Small intestine (tissue), 7 donors: Measurements from ENCODE around the gene HDAC10. TPM values are rescaled to one million over a fixed set of nuclear protein-coding genes. Genes with fewer than 3 reads are reported as not detected.
A peak's percentile ranks its signal among the peaks of the same experiment; 100 is the strongest.

Source experiments
- DNase-seq, 2 donors: peaks; one replicate each; pipeline versions ENCODE4 v3.0.0 to v3.0.0-alpha.2; 2013
- FAIRE-seq: peaks from 2 replicates; lab custom pipeline; 2012; peaks lifted over from hg19 to GRCh38; lab: Jason Lieb, UNC
- H3K27ac ChIP-seq, 3 donors: one replicate each; pipeline ENCODE4 v1.5.1; 2013; ENCODE audit warnings: low read length in 2 of 3, mild to moderate bottlenecking in 2 of 3, control low read depth in 1 of 3, inconsistent platforms in 1 of 3, low read depth in 1 of 3, moderate library complexity in 1 of 3
- H3K27me3 ChIP-seq, 3 donors: one replicate each; pipeline ENCODE4 v1.6.1; 2013; ENCODE audit warnings: low read length in 3 of 3, inconsistent platforms in 1 of 3; ENCODE audit not compliant: control insufficient read depth in 3 of 3, insufficient read depth in 3 of 3
- H3K36me3 ChIP-seq, 3 donors: one replicate each; pipeline ENCODE4 v1.6.1; 2013; ENCODE audit warnings: low read length in 3 of 3, inconsistent platforms in 1 of 3, low read depth in 1 of 3, mild to moderate bottlenecking in 1 of 3, moderate library complexity in 1 of 3; ENCODE audit not compliant: control insufficient read depth in 3 of 3, insufficient read depth in 2 of 3
- H3K4me1 ChIP-seq, 3 donors: one replicate each; pipeline ENCODE4 v1.6.1; 2013; ENCODE audit warnings: low read length in 2 of 3, inconsistent platforms in 1 of 3, low read depth in 1 of 3, mild to moderate bottlenecking in 1 of 3, moderate library complexity in 1 of 3; ENCODE audit not compliant: control insufficient read depth in 3 of 3, insufficient read depth in 2 of 3
- H3K4me3 ChIP-seq, 3 donors: one replicate each; pipeline ENCODE4 v1.5.1; 2013; ENCODE audit warnings: low read length in 3 of 3, control low read depth in 1 of 3, inconsistent platforms in 1 of 3, low read depth in 1 of 3, mild to moderate bottlenecking in 1 of 3, moderate library complexity in 1 of 3
- H3K9me3 ChIP-seq, 2 donors: one replicate each; pipeline ENCODE4 v1.6.1; 2013; ENCODE audit warnings: low read depth in 1 of 2, low read length in 1 of 2; ENCODE audit not compliant: control insufficient read depth in 2 of 2, insufficient read depth in 1 of 2
- WGBS, 3 donors: extraction: QIAGEN DNeasy Blood & Tissue Kit; methylation state at CpG; one replicate each; pipeline ENCODE4 v1.1.7; 2013; 5-methylcytosine and 5-hydroxymethylcytosine counted together
- polyA plus RNA-seq, 4 donors: library from polyadenylated mRNA; stranded (reverse) in 3 of 4; unstranded in 1 of 4; fragments of 200-250 nt in 3 of 4; fragments of 120-200 nt in 1 of 4; gene quantifications; one replicate each; pipeline versions ENCODE4 v1.2.1 to v1.2.3, GENCODE V29; 2013
- donor health status: healthy with polysubstance abuse.
- donor health status: control.
- donor health status: control.
- donor health status: Bipolar disorder and iron deficiency.
- donor health status: healthy.

Gene HDAC10
- polyA plus RNA-seq, 4 donors, result 15.9 to 53.1 (median 27.5) TPM

DNA sequence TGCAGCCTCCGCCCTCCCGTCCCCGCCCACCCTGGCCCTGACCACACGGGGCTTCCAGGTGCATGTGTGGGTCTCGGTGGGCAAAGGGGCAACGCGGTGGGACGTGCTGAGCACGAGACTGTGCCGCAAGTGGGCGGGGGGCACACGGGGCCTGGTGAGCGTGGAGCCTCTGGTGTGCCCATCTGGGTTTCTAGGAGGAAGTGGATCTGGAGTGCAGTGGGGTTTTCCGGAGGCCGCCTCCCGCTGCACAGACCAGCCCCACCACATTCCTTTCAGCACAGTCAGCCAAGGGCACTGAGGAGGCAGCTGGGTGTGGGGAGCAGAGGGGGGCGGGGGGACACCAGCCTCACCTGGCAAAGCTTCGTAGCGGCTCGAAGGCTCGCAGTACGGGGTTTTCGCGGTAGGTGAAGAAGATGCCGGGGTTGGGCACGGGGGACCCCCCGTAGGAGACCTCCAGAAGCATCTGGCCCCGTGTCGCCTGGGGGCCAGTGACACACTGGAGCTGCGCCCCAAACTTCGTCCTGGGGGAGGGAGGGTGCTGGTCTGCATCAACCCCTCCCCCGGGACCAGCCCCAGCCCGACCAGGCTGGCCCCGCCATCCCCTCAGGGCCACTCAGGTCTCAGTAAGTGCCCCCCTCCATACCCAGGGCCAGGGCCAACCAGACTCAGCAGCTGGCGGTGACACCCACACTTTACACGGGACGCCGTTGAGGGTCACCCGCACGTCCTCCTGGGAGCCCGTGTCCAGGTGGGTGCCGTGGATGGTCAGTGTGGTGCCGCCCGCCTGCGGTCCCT is 31.5 kb upstream of the HDAC10 start:
- Histone ChIP-seq H3K4me1 (peaks cover 0 to 12% (median 0%) of the 10 kb centered on the region in 3 donors), H3K9me3 (no peaks in the 10 kb centered on the region), H3K27ac (peak overlapping the region in 2 of 3 donors; percentile 22 to 27), H3K27me3 (no peaks in the 10 kb centered on the region), H3K4me3 (no peak overlapping the region), H3K36me3 (peaks cover 21 to 94% (median 27%) of the 10 kb centered on the region in 3 donors)
- peak; percentile 77 to 84 for DNase-seq
- FAIRE-seq, result no peak
- 39 to 76% (median 61%) methylated on average over 37 to 45 of the region's 45 CpGs for WGBS, 3 donors

- WGBS, 3 donors, result 46 to 76% (median 60%) methylated on average over 25 of the region's 25 CpGs
- H3K4me1 ChIP-seq, result peaks cover 0 to 12% (median 0%) of the 10 kb centered on the region in 3 donors
- FAIRE-seq (no peak), DNase-seq (no peak)
- H3K27ac ChIP-seq, result peak overlapping the region in 2 of 3 donors; percentile 21 to 22
- peaks cover 23 to 94% (median 27%) of the 10 kb centered on the region in 3 donors for H3K36me3 ChIP-seq
- no peaks in the 10 kb centered on the region for H3K27me3 ChIP-seq
- H3K9me3 ChIP-seq, result no peaks in the 10 kb centered on the region
- H3K4me3 ChIP-seq, result no peak overlapping the region
These were observed 30.9 kb upstream of the HDAC10 start for GRCh38 chr22:50281957-50282356.

DNA sequence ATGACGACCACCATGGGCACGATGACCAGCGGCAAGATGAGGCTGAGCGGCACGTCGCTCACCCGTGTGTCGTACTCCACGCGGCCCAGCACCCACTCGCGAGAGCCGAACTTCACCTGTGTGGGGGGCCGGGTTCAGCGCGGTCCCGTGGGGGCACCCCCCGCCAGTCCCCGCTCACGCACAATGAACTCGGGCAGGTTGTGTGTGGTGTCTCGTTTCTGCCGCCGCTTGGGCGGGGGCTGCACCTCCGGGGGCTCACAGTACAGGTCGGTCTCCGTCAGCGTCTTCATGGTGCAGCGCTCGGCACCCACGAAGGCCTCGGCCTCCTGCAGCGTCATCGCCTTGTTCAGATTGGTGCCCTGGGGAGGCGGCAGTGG is 30.3 kb upstream of the HDAC10 start:
- Histone ChIP-seq H3K4me3 (no peak overlapping the region), H3K27ac (no peak overlapping the region), H3K36me3 (peaks cover 22 to 94% (median 31%) of the 10 kb centered on the region in 3 donors), H3K4me1 (peaks cover 0 to 12% (median 0%) of the 10 kb centered on the region in 3 donors), H3K9me3 (no peaks in the 10 kb centered on the region), H3K27me3 (no peaks in the 10 kb centered on the region)
- no peak for FAIRE-seq
- DNase-seq, result no peak
- 93 to 94% (median 94%) methylated on average over 36 of the region's 36 CpGs for WGBS, 3 donors

- WGBS, 3 donors, result 94 to 96% (median 95%) methylated on average over 46 to 47 of the region's 47 CpGs
- peaks cover 22 to 94% (median 34%) of the 10 kb centered on the region in 3 donors for H3K36me3 ChIP-seq
- FAIRE-seq, result no peak
These were observed 29.8 kb upstream of the HDAC10 start for GRCh38 chr22:50280708-50281383.

DNA sequence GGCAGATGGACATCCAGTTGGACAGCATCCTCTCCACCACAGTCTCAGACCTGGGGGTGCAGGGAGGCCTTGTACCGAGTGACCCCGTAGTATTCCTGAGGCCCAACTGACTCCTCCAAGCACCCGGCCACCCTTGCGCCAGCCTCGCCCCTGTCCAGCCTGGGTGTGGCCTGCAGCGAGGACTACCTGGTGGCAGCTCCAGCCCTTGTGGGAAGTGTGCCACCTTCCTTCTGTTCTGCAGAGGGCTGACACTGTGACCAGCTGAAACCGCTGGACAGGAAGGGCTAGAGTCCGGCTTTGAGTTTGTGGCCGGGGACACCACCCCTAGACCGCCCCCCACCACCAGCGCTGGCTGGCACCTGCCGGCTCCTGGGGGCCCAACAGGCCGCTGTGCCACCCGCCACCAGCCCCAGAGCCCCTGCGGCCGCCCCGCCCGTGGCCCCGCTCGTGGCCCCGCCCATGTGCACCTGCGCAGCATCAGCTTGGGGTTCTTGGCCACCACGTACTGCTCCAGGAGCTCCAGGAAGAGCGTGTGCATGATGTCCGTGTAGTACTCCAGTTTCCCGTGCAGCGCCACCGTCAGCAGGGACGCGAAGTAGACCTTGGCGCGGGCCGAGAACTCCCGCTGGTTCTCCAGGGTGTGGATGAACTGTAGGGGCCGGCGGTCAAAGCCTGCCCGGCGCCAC is 29.1 kb upstream of the HDAC10 start:
- Histone ChIP-seq H3K4me1 (peaks cover 0 to 12% (median 0%) of the 10 kb centered on the region in 3 donors), H3K9me3 (no peaks in the 10 kb centered on the region), H3K4me3 (no peak overlapping the region), H3K36me3 (peaks cover 22 to 97% (median 37%) of the 10 kb centered on the region in 3 donors), H3K27me3 (no peaks in the 10 kb centered on the region), H3K27ac (no peak overlapping the region)
- FAIRE-seq (no peak), DNase-seq (no peak)
- WGBS, 3 donors, result 87 to 92% (median 92%) methylated on average over 32 to 38 of the region's 38 CpGs

More at GRCh38 chr22:50280708-50281383, 29.8 kb upstream of the HDAC10 start:
- no peak overlapping the region for H3K4me3 ChIP-seq
- no peaks in the 10 kb centered on the region for H3K9me3 ChIP-seq
- H3K27ac ChIP-seq, result no peak overlapping the region
- H3K4me1 ChIP-seq, result peaks cover 0 to 12% (median 0%) of the 10 kb centered on the region in 3 donors
- no peak for DNase-seq
- H3K27me3 ChIP-seq, result no peaks in the 10 kb centered on the region

DNA sequence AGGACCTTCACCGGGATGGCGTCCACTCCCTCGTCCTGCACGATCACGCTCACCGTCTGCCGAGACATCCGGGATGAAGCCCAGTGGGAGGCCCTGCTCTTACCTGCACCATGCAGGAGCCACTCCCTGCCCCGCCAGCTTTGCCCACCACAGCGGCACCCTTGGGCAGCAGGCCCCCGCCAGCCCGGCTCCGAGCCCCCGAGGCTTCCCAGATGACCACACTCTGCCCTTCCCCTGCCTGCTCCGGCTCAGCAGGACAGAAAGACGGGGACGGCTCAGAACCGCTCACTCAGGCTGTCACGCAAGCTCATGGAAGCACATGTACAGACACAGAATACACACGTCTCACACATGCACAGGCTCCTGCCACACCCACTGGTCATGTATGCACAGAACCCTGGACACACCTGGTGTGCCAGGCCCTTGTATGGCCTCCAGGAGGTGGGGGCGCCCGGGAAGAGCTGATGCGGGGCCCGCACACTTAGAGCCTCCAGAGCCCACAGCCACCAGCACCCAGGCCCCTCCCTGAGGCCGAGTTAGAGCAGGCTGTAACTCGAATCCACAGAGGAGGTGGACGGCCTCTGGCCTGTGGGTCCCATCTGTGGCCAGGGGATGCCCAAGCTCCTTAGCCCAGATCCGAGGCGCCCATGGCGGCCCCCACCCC is 28.0 kb upstream of the HDAC10 start:
- Histone ChIP-seq H3K4me3 (no peak overlapping the region), H3K27ac (no peak overlapping the region), H3K36me3 (peaks cover 22 to 96% (median 35%) of the 10 kb centered on the region in 3 donors), H3K4me1 (peaks cover 0 to 12% (median 0%) of the 10 kb centered on the region in 3 donors), H3K9me3 (no peaks in the 10 kb centered on the region), H3K27me3 (no peaks in the 10 kb centered on the region)
- DNase-seq (no peak), FAIRE-seq (no peak)
- WGBS, 3 donors, result 89 to 93% (median 91%) methylated on average over 30 of the region's 30 CpGs

- Histone ChIP-seq H3K9me3 (no peaks in the 10 kb centered on the region), H3K36me3 (peaks cover 22 to 93% (median 35%) of the 10 kb centered on the region in 3 donors), H3K4me1 (peaks cover 0 to 12% (median 0%) of the 10 kb centered on the region in 3 donors), H3K27me3 (no peaks in the 10 kb centered on the region), H3K4me3 (no peak overlapping the region), H3K27ac (no peak overlapping the region)
- FAIRE-seq, result no peak
- no peak for DNase-seq
- 91 to 94% (median 93%) methylated on average over 16 to 21 of the region's 21 CpGs for WGBS, 3 donors
These were observed 27.4 kb upstream of the HDAC10 start for GRCh38 chr22:50278461-50278860.
